NT2/D1 (cell line): ENCODE results near the gene GMDS.

ENCODE experiments used
- SUZ12 ChIP-seq: IDR thresholded peaks from 2 replicates; pipeline ENCODE4 v1.6.1; 2011; ENCODE audit not compliant: insufficient read length, insufficient read depth; ENCODE audit errors: extremely low read depth
- YY1 ChIP-seq: IDR thresholded peaks from 2 replicates; pipeline ENCODE4 v1.6.1; 2011; ENCODE audit not compliant: insufficient read length, insufficient read depth
- ZNF274 ChIP-seq: IDR thresholded peaks from 2 replicates; pipeline ENCODE4 v1.6.1; 2011; ENCODE audit warnings: mild to moderate bottlenecking, low read depth, low read length

DNA sequence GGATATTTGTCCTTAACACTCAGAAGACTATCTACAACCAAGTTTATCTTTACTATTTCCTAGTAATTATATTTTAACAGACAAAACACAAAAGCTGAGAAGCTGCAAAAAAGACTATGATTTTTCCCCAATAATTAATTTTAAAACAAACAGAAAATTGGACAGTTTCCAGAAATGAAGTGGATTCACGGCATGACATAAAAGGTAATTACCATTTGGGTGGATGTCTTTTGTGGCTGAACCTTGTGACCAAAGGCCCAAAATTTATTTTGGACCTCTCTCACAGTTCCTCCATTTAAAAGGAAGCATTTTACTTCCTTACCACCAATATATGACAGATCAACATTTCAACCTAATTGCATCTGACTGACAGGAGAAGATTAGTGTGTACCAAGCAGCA, 90.2 kb downstream of the GMDS start:
- TF ChIP-seq YY1: no peak
- no peak for TF ChIP-seq SUZ12
- TF ChIP-seq ZNF274: no peak
